OCI-LY7 (cell line): ENCODE measurements around the gene NPY5R. TPM values are rescaled to one million over a fixed set of nuclear protein-coding genes. Genes with fewer than 3 reads are reported as not detected.

Source experiments
- BruUV-seq: library from RNA; stranded (reverse); fragments of 400-500 nt; replicated peaks from 2 replicates; lab custom pipeline; 2021; lab: Mats Ljungman, UMichigan
- CTCF ChIA-PET: fragments of 300-600 bp; sonication (Branson Sonifier 250); formaldehyde crosslinking; loops from one replicate; lab custom pipeline; 2022; ENCODE audit warnings: antibody characterized with exemption; ENCODE audit not compliant: unreplicated experiment; lab: Charles Lee
- POLR2A ChIA-PET: fragments of 300-600 bp; sonication (Branson Sonifier 250); formaldehyde crosslinking; loops from one replicate; lab custom pipeline; 2022; ENCODE audit warnings: antibody characterized with exemption; lab: Charles Lee
- DNase-seq: peaks from one replicate; pipeline ENCODE4 v3.0.0-alpha.2; 2015; ENCODE audit warnings: low spot score
- H2AFZ ChIP-seq: fragments of 200-600 bp; sonication (generic), shearing (Covaris generic); 2 replicates; pipeline ENCODE4 v1.6.1; 2014; ENCODE audit warnings: mild to moderate bottlenecking, antibody characterized with exemption, low read length, moderate library complexity
- H3K27ac ChIP-seq: fragments of 200-600 bp; sonication (generic); 2 replicates; pipeline ENCODE4 v1.5.1; 2014; ENCODE audit warnings: mixed run types, low read depth, mild to moderate bottlenecking, moderate library complexity, low read length, inconsistent platforms; ENCODE audit not compliant: poor library complexity, severe bottlenecking
- H3K36me3 ChIP-seq: fragments of 200-600 bp; sonication (generic); 2 replicates; pipeline ENCODE4 v1.6.1; 2014; ENCODE audit warnings: mild to moderate bottlenecking, antibody characterized with exemption, low read length, moderate library complexity, mixed read lengths; ENCODE audit not compliant: insufficient read depth
- H3K4me1 ChIP-seq: fragments of 200-600 bp; sonication (generic); 2 replicates; pipeline ENCODE4 v1.5.1; 2014; ENCODE audit warnings: mild to moderate bottlenecking, low read length; ENCODE audit not compliant: insufficient read depth, poor library complexity, severe bottlenecking
- H3K4me2 ChIP-seq: fragments of 200-600 bp; sonication (generic); 2 replicates; pipeline ENCODE4 v1.6.1; 2014; ENCODE audit warnings: mild to moderate bottlenecking, low read length
- H3K4me3 ChIP-seq: fragments of 200-600 bp; sonication (generic); 2 replicates; pipeline ENCODE4 v1.5.1; 2014; ENCODE audit warnings: mild to moderate bottlenecking, low read depth, low read length; ENCODE audit not compliant: poor library complexity, severe bottlenecking
- H3K79me2 ChIP-seq: fragments of 200-600 bp; sonication (generic); 2 replicates; pipeline ENCODE4 v1.6.1; 2016; ENCODE audit warnings: low read depth, mild to moderate bottlenecking, low read length, moderate library complexity, mixed read lengths; ENCODE audit not compliant: insufficient read depth
- H3K9me2 ChIP-seq: fragments of 200-600 bp; sonication (generic); 2 replicates; pipeline ENCODE4 v1.6.1; 2016; ENCODE audit warnings: mild to moderate bottlenecking, low read length, mixed read lengths; ENCODE audit not compliant: insufficient read depth
- H3K9me3 ChIP-seq: fragments of 200-600 bp; sonication (generic); 2 replicates; pipeline ENCODE4 v1.6.1; 2014; ENCODE audit warnings: mild to moderate bottlenecking, mixed run types, low read length, mixed read lengths
- H4K20me1 ChIP-seq: fragments of 200-600 bp; sonication (generic); 2 replicates; pipeline ENCODE4 v1.6.1; 2014; ENCODE audit warnings: mild to moderate bottlenecking, antibody characterized with exemption, low read length, moderate library complexity, mixed read lengths; ENCODE audit not compliant: insufficient read depth
- CTCF ChIP-seq: fragments of 200-600 bp; sonication (generic); conservative IDR thresholded peaks from 2 replicates; pipeline ENCODE4 v1.5.1; 2014; ENCODE audit warnings: mild to moderate bottlenecking, antibody characterized with exemption, low read length, moderate library complexity, mixed read lengths
- EZH2phosphoT487 ChIP-seq: fragments of 200-600 bp; sonication (generic); IDR thresholded peaks from 2 replicates; pipeline ENCODE4 v1.6.1; 2018; ENCODE audit warnings: low read depth, borderline replicate concordance, mild to moderate bottlenecking, mixed run types, antibody characterized with exemption, low read length, moderate library complexity, mixed read lengths
- intact Hi-C: fragments of 100-400 bp; cut with micrococcal nuclease; formaldehyde crosslinking; loops from one replicate; pipeline ENCODE4 v1.10.0; 2022; ENCODE audit not compliant: unreplicated experiment
- total RNA-seq, 2 experiments: library from RNA; depleted of rRNA in 1 of 2; stranded (reverse); fragments of >200 nt in 1 of 2; shearing (Covaris generic) in 1 of 2; gene quantifications; 2 replicates each; pipeline ENCODE4 v1.2.3, GENCODE V29; 2014 to 2022

Gene NPY5R
- total RNA-seq, 2 experiments from 2014 or later, result not detected

GRCh38 chr4:163398238-163398637 lies 54.5 kb downstream of the NPY5R start:
- ChIA-PET POLR2A (no interaction called here), CTCF (no interaction called here)
- no peak overlapping the region for H3K4me3 ChIP-seq
- H3K4me2 ChIP-seq, result no peak overlapping the region
- TF ChIP-seq CTCF (no peak), EZH2phosphoT487 (no peak)
- H3K9me2 ChIP-seq, result no peaks in the 10 kb centered on the region
- H3K9me3 ChIP-seq, result no peaks in the 10 kb centered on the region
- no peaks in the 10 kb centered on the region for H3K4me1 ChIP-seq
- H3K79me2 ChIP-seq, result no peaks in the 10 kb centered on the region
- no peak overlapping the region for H2AFZ ChIP-seq
- no TSS peak for BruUV-seq
- no peaks in the 10 kb centered on the region for H4K20me1 ChIP-seq
- intact Hi-C loops, result no loop called here
- H3K27ac ChIP-seq, result no peak overlapping the region
- H3K36me3 ChIP-seq, result no peaks in the 10 kb centered on the region
- DNase-seq, result no peak

DNA sequence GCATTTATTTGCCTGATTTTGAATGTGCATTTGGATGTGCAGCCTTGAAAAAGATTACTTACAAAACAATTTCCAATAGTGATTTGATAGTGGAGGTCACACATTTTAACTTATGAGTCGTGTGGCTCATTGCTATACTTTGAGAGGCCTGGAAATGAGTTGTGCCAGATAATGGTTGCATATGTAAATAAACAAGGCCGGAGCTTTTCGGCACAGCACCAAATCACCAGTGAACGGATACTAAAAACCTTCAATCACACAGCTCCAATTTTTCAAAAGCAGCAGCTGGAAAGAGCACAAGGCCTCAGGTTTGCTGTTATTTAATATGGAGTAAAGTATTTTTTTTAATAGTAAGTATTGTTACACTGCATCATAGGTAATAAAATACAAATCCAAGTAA lies 57.2 kb downstream of the NPY5R start:
- BruUV-seq, result no TSS peak
- no peak overlapping the region for H3K4me2 ChIP-seq
- H3K9me3 ChIP-seq, result no peaks in the 10 kb centered on the region
- no peak overlapping the region for H3K27ac ChIP-seq
- no peak overlapping the region for H2AFZ ChIP-seq
- H4K20me1 ChIP-seq, result no peaks in the 10 kb centered on the region
- CTCF ChIA-PET, result no interaction called here
- DNase-seq, result no peak
- no peak for TF ChIP-seq CTCF
- no peak for TF ChIP-seq EZH2phosphoT487
- no peaks in the 10 kb centered on the region for H3K79me2 ChIP-seq
- POLR2A ChIA-PET, result no interaction called here
- intact Hi-C loops, result no loop called here
- H3K4me3 ChIP-seq, result no peak overlapping the region
- H3K9me2 ChIP-seq, result no peaks in the 10 kb centered on the region
- no peaks in the 10 kb centered on the region for H3K4me1 ChIP-seq
- H3K36me3 ChIP-seq, result no peaks in the 10 kb centered on the region

Other genes starting within 250 kb of the NPY5R start
- 18.2 and 18.8 TPM in 2 replicates for gene NAF1, start 177.0 kb upstream of the NPY5R start, total RNA-seq (2014; rRNA removed; shearing (Covaris generic))
- gene NAF1, start 177.0 kb upstream of the NPY5R start, total RNA-seq (2022), result 32.7 and 33.3 TPM in 2 replicates
- gene NPY1R, start 11.3 kb upstream of the NPY5R start, total RNA-seq (2014; rRNA removed; shearing (Covaris generic)), result not detected in 2 replicates
- not detected in 2 replicates for gene NPY1R, start 11.3 kb upstream of the NPY5R start, total RNA-seq (2022)
- not detected in 2 replicates for gene TKTL2, start 129.9 kb downstream of the NPY5R start, total RNA-seq (2014; rRNA removed; shearing (Covaris generic))
- gene TKTL2, start 129.9 kb downstream of the NPY5R start, total RNA-seq (2022), result not detected in 2 replicates
- gene TMA16, start 150.8 kb downstream of the NPY5R start, total RNA-seq (2014; rRNA removed; shearing (Covaris generic)), result 56.9 and 83.9 TPM in 2 replicates
- 92.5 and 96.1 TPM in 2 replicates for gene TMA16, start 150.8 kb downstream of the NPY5R start, total RNA-seq (2022)